OCI-LY7 (cell line): Measurements from ENCODE around the gene RFT1. TPM values are rescaled to one million over a fixed set of nuclear protein-coding genes. Genes with fewer than 3 reads are reported as not detected.

ENCODE experiments used
- BruUV-seq: library from RNA; stranded (reverse); fragments of 400-500 nt; replicated peaks from 2 replicates; lab custom pipeline; 2021; lab: Mats Ljungman, UMichigan
- CTCF ChIA-PET: fragments of 300-600 bp; sonication (Branson Sonifier 250); formaldehyde crosslinking; loops from one replicate; lab custom pipeline; 2022; ENCODE audit warnings: antibody characterized with exemption; ENCODE audit not compliant: unreplicated experiment; lab: Charles Lee
- POLR2A ChIA-PET: fragments of 300-600 bp; sonication (Branson Sonifier 250); formaldehyde crosslinking; loops from one replicate; lab custom pipeline; 2022; ENCODE audit warnings: antibody characterized with exemption; lab: Charles Lee
- DNase-seq: peaks from one replicate; pipeline ENCODE4 v3.0.0-alpha.2; 2015; ENCODE audit warnings: low spot score
- H2AFZ ChIP-seq: fragments of 200-600 bp; sonication (generic), shearing (Covaris generic); 2 replicates; pipeline ENCODE4 v1.6.1; 2014; ENCODE audit warnings: mild to moderate bottlenecking, antibody characterized with exemption, low read length, moderate library complexity
- H3K27ac ChIP-seq: fragments of 200-600 bp; sonication (generic); 2 replicates; pipeline ENCODE4 v1.5.1; 2014; ENCODE audit warnings: mixed run types, low read depth, mild to moderate bottlenecking, moderate library complexity, low read length, inconsistent platforms; ENCODE audit not compliant: poor library complexity, severe bottlenecking
- H3K36me3 ChIP-seq: fragments of 200-600 bp; sonication (generic); 2 replicates; pipeline ENCODE4 v1.6.1; 2014; ENCODE audit warnings: mild to moderate bottlenecking, antibody characterized with exemption, low read length, moderate library complexity, mixed read lengths; ENCODE audit not compliant: insufficient read depth
- H3K4me1 ChIP-seq: fragments of 200-600 bp; sonication (generic); 2 replicates; pipeline ENCODE4 v1.5.1; 2014; ENCODE audit warnings: mild to moderate bottlenecking, low read length; ENCODE audit not compliant: insufficient read depth, poor library complexity, severe bottlenecking
- H3K4me2 ChIP-seq: fragments of 200-600 bp; sonication (generic); 2 replicates; pipeline ENCODE4 v1.6.1; 2014; ENCODE audit warnings: mild to moderate bottlenecking, low read length
- H3K4me3 ChIP-seq: fragments of 200-600 bp; sonication (generic); 2 replicates; pipeline ENCODE4 v1.5.1; 2014; ENCODE audit warnings: mild to moderate bottlenecking, low read depth, low read length; ENCODE audit not compliant: poor library complexity, severe bottlenecking
- H3K79me2 ChIP-seq: fragments of 200-600 bp; sonication (generic); 2 replicates; pipeline ENCODE4 v1.6.1; 2016; ENCODE audit warnings: low read depth, mild to moderate bottlenecking, low read length, moderate library complexity, mixed read lengths; ENCODE audit not compliant: insufficient read depth
- H3K9me2 ChIP-seq: fragments of 200-600 bp; sonication (generic); 2 replicates; pipeline ENCODE4 v1.6.1; 2016; ENCODE audit warnings: mild to moderate bottlenecking, low read length, mixed read lengths; ENCODE audit not compliant: insufficient read depth
- H3K9me3 ChIP-seq: fragments of 200-600 bp; sonication (generic); 2 replicates; pipeline ENCODE4 v1.6.1; 2014; ENCODE audit warnings: mild to moderate bottlenecking, mixed run types, low read length, mixed read lengths
- H4K20me1 ChIP-seq: fragments of 200-600 bp; sonication (generic); 2 replicates; pipeline ENCODE4 v1.6.1; 2014; ENCODE audit warnings: mild to moderate bottlenecking, antibody characterized with exemption, low read length, moderate library complexity, mixed read lengths; ENCODE audit not compliant: insufficient read depth
- CTCF ChIP-seq: fragments of 200-600 bp; sonication (generic); conservative IDR thresholded peaks from 2 replicates; pipeline ENCODE4 v1.5.1; 2014; ENCODE audit warnings: mild to moderate bottlenecking, antibody characterized with exemption, low read length, moderate library complexity, mixed read lengths
- EZH2phosphoT487 ChIP-seq: fragments of 200-600 bp; sonication (generic); IDR thresholded peaks from 2 replicates; pipeline ENCODE4 v1.6.1; 2018; ENCODE audit warnings: low read depth, borderline replicate concordance, mild to moderate bottlenecking, mixed run types, antibody characterized with exemption, low read length, moderate library complexity, mixed read lengths
- intact Hi-C: fragments of 100-400 bp; cut with micrococcal nuclease; formaldehyde crosslinking; loops from one replicate; pipeline ENCODE4 v1.10.0; 2022; ENCODE audit not compliant: unreplicated experiment
- total RNA-seq, 2 experiments: library from RNA; depleted of rRNA in 1 of 2; stranded (reverse); fragments of >200 nt in 1 of 2; shearing (Covaris generic) in 1 of 2; gene quantifications; 2 replicates each; pipeline ENCODE4 v1.2.3, GENCODE V29; 2014 to 2022

The RFT1 gene
- total RNA-seq, 2 experiments from 2014 or later, result 9.9 to 34.7 TPM

GRCh38 chr3:53046171-53047170 lies 83.8 kb downstream of the RFT1 start:
- Histone ChIP-seq H3K27ac (no peak overlapping the region), H3K4me3 (peak overlapping the region; percentile 84), H3K9me3 (no peaks in the 10 kb centered on the region), H2AFZ (peak overlapping the region; percentile 89), H3K4me1 (peaks cover 22% of the 10 kb centered on the region), H3K9me2 (no peaks in the 10 kb centered on the region), H3K4me2 (peak overlapping the region; percentile 74), H3K79me2 (no peaks in the 10 kb centered on the region; the same call in 1 of the 2 replicates), H3K36me3 (no peaks in the 10 kb centered on the region), H4K20me1 (peaks cover 7% of the 10 kb centered on the region; the same call in 1 of the 2 replicates)
- ChIA-PET POLR2A (interaction anchor here (0.6 kb wide), 2 partner anchors 41 to 153 kb away, joined by 3 to 8 read pairs; no protein-coding TSS in a partner anchor), CTCF (interaction anchor here (0.6 to 1.0 kb wide), 2 partner anchors 29 to 263 kb away, joined by 4 to 5 read pairs; no protein-coding TSS in a partner anchor)
- BruUV-seq, result no TSS peak
- DNase-seq, result peak; percentile 82
- intact Hi-C loops, result loop anchor here (5.0 to 10.0 kb wide), 2 partner anchors 112 to 359 kb away; partner anchors contain the start of genes GNL3 and PBRM1
- no peak for TF ChIP-seq EZH2phosphoT487
- TF ChIP-seq CTCF, result peak; percentile 76

GRCh38 chr3:53045518-53046170 lies 84.6 kb downstream of the RFT1 start, which contains the start of gene SFMBT1:
SFMBT1 (minus strand) TSS chr3:53046073; CDS start chr3:52969128, 76,945 bp downstream.
- Histone ChIP-seq H2AFZ (peak within 1 kb of the TSS; percentile 89), H3K4me1 (peaks cover 22% of the 10 kb centered on the region), H3K4me3 (peak within 1 kb of the TSS; percentile 85), H3K27ac (peak within 1 kb of the TSS; percentile 55), H4K20me1 (peaks cover 7% of the 10 kb centered on the region; the same call in 1 of the 2 replicates), H3K79me2 (no peaks in the 10 kb centered on the region; the same call in 1 of the 2 replicates), H3K9me2 (no peaks in the 10 kb centered on the region), H3K36me3 (no peaks in the 10 kb centered on the region), H3K9me3 (no peaks in the 10 kb centered on the region), H3K4me2 (peak within 1 kb of the TSS; percentile 98)
- DNase-seq, result peak; percentile 82
- no TSS peak for BruUV-seq
- CTCF ChIA-PET, result interaction anchor here (0.6 to 1.0 kb wide), 3 partner anchors 30 to 373 kb away, joined by 3 to 5 read pairs (median 4); no protein-coding TSS in a partner anchor
- POLR2A ChIA-PET, result interaction anchor here (0.6 to 1.4 kb wide), 3 partner anchors 35 to 144 kb away, joined by 3 to 4 read pairs (median 3); no protein-coding TSS in a partner anchor
- no peak for TF ChIP-seq CTCF
- TF ChIP-seq EZH2phosphoT487, result no peak
- intact Hi-C loops, result loop anchor here (5.0 to 10.0 kb wide), 2 partner anchors 111 to 358 kb away; partner anchors contain the start of genes GNL3 and PBRM1
